Activated T-cell treated with anti-CD3 and anti-CD28 coated beads for 24 hours (primary cell): ENCODE data around the gene EIF1B.
"Not testable (repeated sequence)": the region's sequence is repeated elsewhere in the genome, so short reads cannot be mapped to it uniquely, and the experiment has no call there.

Experiments used
- DNase-seq: peaks from one replicate; pipeline ENCODE4 v3.0.0-alpha.2; 2020; ENCODE audit warnings: low read depth

EIF1B gene

GRCh38 chr3:40309418-40309924, at the start of gene EIF1B:
TSS of gene EIF1B (plus strand) at chr3:40309707. CDS start at chr3:40309942, 235 bp downstream.
- DNase-seq: peak; percentile 98

- no peak for DNase-seq
Observed at GRCh38 chr3:40262331-40262730, 47.2 kb upstream of the EIF1B start.

DNA sequence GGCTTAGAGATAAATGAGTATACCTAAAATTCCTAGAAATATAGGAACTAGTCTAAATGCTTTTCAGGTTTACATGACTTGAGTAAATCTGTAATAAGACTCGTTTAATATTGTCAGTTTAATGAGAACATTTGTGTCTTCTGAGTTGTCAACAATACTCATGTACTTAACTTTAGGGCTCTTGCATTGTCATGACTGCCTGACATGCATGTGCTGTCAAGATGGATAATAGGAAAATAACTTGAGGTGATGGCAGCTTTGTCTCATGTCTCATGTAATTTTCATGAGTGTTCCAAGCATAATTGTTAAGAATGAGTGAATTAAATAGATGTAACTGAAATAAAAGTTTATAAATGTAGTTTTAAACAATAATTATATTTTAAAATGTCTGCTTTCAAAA, 45.1 kb upstream of the EIF1B start:
- no peak for DNase-seq

DNA sequence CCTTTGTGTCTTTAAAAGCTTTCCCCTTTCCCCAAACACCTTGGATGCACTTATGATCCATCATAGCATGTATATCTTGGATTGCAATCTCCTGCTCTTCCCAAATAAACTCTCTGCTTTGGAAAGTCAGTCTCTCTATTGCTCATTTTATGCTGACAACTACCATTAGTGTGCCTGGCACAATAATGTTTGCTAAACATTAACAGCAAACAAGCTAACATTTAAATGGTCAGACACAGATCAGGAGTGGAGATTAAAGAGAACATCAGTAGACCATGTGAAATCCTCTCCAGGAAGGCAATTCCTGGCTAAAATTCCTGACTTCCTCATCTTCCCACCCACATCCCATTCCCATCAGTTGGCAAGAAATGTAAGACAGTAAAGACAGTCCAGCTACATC, 44.3 kb upstream of the EIF1B start:
- DNase-seq: no peak

DNA sequence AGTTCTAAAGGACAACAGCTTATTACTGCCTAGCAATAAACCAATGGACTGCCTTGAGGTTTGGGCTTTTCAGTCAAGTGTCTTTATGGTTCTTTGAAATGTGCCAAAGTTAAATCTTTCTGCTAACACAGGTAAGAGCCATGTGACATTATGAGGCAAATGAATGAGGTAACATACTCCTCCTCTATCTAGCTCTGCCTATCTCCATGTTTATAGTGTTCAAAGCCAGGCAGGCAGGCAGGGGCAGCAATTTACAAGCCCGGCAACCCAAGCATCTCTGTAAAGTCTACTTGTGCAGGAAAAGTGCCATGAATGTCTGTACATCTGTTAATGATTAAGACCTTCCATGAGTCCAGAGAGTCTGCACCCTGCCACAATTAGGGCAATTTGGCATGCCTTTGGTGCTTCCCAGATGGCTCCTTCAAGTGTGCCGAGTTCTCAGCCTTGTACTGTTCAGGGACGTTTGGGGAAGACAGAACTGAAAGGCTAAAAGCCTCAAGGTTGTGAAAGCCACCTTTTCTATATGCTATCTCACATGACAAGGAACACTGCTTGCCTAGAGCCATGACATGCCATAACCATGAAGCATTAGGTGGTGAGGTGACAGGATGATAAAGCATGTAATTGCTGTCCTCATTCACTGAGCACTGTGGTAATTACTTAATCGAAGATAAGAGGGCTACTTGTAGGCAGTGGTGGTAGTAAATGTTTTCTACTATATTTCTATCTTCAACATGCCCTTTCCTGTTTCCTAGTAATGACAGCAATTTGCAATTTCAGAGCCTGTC, 41.4 kb upstream of the EIF1B start:
- DNase-seq: no peak

DNA sequence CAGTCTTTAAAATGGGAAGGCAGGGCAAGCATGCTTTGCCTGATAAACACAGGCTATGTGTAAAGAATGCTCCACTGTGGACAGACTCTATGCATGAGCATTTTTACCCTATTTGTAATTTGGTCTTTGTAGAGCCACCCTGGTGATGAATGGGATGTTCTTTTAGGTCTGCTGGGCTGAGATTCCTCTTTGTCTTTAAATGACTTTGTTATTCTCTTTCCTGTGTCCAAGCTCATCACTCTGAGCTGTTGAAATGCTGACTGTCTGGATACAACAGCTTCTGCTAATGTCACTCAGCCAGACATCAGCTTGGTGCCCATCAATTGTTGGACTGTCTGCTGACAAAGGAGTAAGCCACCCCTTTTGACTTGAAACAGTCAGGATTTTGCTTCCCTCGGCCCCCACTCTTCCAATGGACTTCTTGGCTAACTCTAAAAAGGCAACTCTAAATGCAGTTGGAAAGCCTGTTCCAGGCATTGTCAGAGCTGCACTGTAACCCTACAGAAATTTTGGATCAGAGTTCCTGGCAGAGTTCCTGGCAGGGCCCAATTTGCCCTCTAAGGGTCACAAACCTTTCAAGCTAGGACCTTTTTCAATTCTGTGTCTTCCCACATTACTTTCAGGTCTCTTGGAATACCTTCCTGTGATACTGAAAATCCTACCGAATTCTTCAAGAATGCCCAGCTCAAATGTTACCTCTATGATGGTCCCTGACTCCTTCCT, 40.5 kb upstream of the EIF1B start:
- no peak for DNase-seq

DNA sequence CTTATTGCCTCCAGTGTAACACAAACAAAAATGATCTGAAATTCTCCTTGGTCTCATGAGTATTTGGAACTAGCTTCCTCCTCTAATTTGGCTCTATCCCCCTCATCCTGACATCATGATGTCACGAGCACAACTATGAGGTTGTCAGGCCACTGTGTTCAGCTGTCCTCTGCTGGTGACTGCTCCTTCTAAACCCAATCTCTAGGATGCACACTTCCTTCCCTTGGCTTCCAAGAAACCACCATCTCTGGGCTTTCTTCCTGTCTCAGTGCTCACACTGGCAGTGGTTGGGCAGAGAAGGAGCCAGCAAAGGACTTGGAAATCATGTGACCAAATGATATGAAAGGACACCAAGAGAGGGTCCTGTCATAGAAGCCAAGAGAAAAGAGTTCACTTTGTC, 30.7 kb upstream of the EIF1B start:
- DNase-seq: no peak

DNA sequence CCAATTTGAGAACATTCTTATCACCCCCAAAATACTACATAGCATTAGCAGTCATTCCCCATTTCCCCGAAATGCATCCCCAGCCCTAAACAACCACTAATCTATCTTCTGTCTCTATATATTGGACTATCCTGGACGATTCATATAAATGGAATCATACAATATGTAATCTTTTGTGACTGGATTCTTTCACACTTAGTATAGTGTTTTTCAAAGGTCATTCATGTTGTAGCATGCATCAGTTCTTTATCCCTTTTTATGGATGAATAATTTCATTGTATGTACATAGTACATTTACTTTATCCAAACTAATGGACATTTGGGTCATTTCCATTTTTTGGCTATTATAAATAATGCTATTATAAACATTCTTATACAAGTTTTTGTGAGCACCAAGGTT, 27.5 kb upstream of the EIF1B start:
- DNase-seq: no peak

DNA sequence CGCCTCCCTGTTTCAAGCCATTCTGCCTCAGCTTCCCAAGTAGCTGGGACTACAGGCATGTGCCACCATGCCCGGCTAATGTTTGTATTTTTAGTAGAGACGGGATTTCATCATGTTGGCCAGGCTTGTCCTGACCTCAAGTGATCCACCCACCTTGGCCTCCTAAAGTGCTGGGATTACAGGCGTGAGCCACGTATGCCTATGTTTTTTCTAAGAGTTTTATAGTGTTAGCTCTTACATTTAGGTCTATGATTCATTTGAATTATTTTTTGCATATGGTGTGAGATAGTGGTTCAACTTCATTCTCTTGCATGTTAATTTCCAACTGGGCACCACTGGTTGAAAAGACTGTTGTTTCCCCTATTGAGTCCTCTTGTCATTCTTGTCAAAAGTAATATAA, 26.4 kb upstream of the EIF1B start:
- not testable (repeated sequence) for DNase-seq

GRCh38 chr3:40287248-40287647, 22.3 kb upstream of the EIF1B start:
- no peak for DNase-seq

GRCh38 chr3:40290396-40290795, 19.1 kb upstream of the EIF1B start:
- DNase-seq: no peak

DNA sequence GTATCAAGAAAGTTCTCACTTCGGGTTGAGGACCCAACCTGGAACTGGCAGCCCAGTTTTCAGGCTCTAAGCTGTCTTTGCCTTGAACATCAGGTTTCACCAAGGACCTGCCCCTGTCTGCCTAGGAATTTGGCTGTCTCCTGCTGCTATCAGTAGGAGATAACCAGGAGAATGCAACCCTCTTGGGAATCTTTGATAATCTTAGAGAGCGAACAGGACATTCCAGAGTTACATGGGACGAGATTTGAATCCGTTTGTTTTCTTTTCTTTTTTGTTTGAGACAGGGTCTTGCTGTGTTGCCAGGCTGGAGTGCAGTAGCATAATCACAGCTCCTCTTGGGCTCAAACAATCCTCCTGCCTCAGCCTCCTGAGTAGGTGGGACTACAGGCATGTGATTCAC, 18.0 kb upstream of the EIF1B start:
- no peak for DNase-seq

- DNase-seq: no peak
Observed at GRCh38 chr3:40292637-40293349, 16.7 kb upstream of the EIF1B start.

DNA sequence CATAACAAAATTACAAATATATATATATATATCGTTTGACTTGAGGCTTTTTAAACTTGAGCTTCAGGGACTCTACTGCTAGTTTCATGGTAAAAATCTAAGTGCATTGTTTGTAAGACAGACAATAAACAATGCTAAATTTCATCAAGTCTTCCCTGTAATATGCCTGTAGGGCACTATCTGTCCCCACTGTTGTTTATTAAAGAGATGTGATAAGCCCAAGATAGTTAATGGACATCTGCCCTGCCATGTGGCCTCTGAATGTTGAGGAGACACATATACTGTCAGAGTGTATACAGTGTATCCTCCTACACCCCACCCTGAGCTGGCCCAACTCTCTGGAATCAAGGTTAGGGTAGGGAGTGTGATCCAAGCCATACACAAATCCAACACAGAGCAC, 15.1 kb upstream of the EIF1B start:
- DNase-seq: no peak

DNA sequence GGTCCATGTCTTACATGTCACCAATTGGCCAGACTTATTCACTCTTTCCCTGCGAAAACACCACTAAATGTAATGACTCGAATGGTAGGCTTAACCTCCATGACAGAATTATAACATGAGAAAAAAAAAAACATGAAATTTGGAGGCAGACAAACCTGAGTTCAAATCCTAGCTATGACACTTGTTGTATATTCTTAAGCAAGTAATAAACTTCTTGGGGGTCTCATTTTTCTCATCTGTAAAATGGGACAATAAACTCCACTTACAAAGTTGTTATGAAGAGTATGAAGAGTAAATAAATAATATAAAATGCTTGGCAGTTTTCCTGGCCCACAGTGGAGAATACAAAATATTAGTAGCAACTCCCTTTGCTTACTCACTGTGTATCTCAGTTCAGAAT, 11.4 kb upstream of the EIF1B start:
- DNase-seq: no peak

DNA sequence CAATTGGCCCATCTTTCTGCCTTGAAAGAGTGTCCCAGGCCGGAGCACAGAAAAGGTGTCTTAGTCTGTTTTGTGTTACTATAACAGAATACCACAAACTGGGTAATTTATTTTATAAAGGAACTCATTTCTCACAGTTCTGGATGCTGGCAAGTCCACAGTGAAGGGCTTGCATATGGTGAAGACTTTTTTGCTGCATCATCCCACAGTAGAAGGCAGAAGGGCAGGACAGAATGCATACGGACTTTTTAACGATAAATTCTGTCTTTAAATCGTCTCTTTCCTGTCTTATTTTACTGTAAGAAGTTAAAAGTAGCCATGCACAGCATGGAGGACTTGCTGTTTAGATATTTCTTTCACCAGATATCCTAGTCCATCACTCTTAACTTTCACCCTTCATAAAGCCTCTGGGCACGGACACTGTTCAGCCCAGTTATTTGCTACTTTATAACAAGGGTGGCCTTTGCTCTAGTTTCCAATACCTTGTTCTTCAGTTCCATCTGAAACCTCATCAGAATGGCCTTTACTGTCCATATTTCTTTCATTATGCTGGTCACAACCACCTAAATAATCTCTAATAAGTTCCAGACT, 10.3 kb upstream of the EIF1B start:
- no peak for DNase-seq

DNA sequence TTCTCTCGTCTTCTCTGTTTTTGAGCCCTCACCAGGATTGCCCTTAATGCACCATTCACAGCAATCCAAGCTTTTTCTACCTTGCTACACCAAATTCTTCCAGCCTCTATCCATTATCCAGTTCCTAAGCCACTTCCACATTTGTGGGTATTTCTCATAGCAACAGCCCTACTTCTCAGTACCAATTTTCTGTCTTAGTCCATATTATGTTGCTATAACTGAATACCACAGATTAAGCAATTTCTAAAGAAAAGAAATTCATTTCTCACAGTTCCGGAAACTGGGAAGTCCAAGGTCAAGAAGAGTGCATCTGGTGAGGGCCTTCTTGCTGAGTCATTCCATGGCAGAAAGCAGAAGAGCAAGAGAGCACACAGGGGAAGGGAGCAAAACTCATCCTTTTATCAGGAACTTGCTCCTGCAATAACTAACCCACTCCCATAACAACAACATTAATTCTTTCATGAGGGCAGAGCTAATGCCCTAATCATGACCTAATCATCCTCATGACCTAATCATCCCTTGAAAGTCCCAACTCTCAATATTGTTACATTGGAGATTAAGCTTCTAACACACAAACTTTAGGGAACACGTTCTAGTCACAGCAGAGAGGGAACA, 9.7 kb upstream of the EIF1B start:
- no peak for DNase-seq

- no peak for DNase-seq
Observed at GRCh38 chr3:40302784-40303183, 6.7 kb upstream of the EIF1B start.

DNA sequence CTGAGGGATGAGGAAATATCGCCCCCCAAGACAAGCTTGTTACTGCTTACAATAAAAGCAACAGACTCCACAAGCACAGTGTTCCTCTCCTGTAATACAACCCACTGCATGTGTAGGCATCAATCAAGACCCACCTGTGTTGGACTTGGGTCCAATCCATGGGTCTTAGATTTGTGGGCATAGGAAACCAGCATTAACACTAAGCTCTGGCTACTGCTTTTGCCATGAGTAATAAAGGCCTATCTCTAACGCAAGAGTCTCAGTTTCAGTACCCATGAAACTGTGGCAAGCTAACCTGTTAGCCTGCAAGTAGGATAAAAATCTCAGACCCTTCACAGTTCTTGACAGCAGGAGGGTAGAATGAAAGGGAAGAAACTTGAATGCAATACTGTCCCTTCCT, 5.2 kb upstream of the EIF1B start:
- DNase-seq: no peak

- DNase-seq: no peak
Observed at GRCh38 chr3:40306336-40306735, 3.2 kb upstream of the EIF1B start.

DNA sequence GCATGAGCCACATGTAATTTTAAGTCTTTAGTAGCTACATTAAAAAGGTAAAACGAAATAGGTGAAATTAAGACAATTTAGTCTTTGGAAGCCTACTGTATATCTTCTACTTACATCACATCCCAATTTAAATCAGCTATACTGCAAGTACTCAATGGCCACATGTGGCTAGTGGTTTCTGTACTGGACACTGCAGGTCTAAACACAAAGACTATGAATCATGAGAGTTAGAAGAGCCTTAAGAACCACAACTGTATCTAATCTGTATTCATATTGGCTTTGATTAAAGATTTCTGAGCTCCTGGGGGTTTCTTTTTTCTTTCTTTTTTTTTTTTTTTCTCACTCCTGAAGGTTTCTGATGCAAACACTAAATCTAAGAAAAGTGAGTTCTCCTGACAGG, 2.3 kb upstream of the EIF1B start:
- DNase-seq: no peak
